Measurements from ENCODE around the gene CDH3. TPM values are rescaled to one million over a fixed set of nuclear protein-coding genes. Genes with fewer than 3 reads are reported as not detected.
A peak's percentile ranks its signal among the peaks of the same experiment; 100 is the strongest.

CDH3 gene
- total RNA-seq, 2 donors from 2014 or later = 79.6 to 88.1 TPM

GRCh38 chr16:68642436-68643101 is 2.5 kb upstream of the CDH3 start:
- DNase-seq = peak; percentile 95
- H3K9me3 ChIP-seq (ENCODE audit: control insufficient read depth, low read length) = no peaks in the 10 kb centered on the region
- H3K4me3 Mint-ChIP-seq = peak overlapping the region; percentile 46
- no peaks in the 10 kb centered on the region for H3K36me3 ChIP-seq (ENCODE audit: control insufficient read depth, insufficient read depth, low read length)
- H3K27me3 Mint-ChIP-seq (ENCODE audit: insufficient read depth) = peaks cover 25% of the 10 kb centered on the region
- peaks cover 3% of the 10 kb centered on the region for H3K4me1 ChIP-seq (ENCODE audit: control insufficient read depth, insufficient read depth, low read length)
- H3K27me3 ChIP-seq (ENCODE audit: control insufficient read depth, insufficient read depth, low read length, poor library complexity, severe bottlenecking) = peaks cover 34% of the 10 kb centered on the region
- no peak overlapping the region for H3K27ac ChIP-seq (ENCODE audit: low read depth, low read length)
- no peak for TF ChIP-seq CTCF (conservative IDR thresholded peaks at IDR 0.05)
- 10% methylated on average over 25 to 51 of the region's 51 CpGs for WGBS, 2 experiments (ENCODE audit: insufficient coverage in 1 of 2, insufficient read length in 1 of 2)
- H3K9me3 Mint-ChIP-seq = no peaks in the 10 kb centered on the region
- no peak overlapping the region for H3K9ac ChIP-seq (ENCODE audit: extremely low read depth, low read length, poor library complexity, severe bottlenecking)
- H3K4me3 ChIP-seq (ENCODE audit: low read length) = peak overlapping the region; percentile 70
- peaks cover 23% of the 10 kb centered on the region for H3K4me1 Mint-ChIP-seq
- peak overlapping the region; percentile 57 for H3K27ac Mint-ChIP-seq
- H3K36me3 Mint-ChIP-seq (ENCODE audit: low read depth) = no peaks in the 10 kb centered on the region

- Histone ChIP-seq H3K9me3 (ENCODE audit: control insufficient read depth, low read length) (no peaks in the 10 kb centered on the region), H3K27ac (ENCODE audit: low read depth, low read length) (no peak overlapping the region), H3K36me3 (ENCODE audit: control insufficient read depth, insufficient read depth, low read length) (no peaks in the 10 kb centered on the region), H3K9ac (ENCODE audit: extremely low read depth, low read length, poor library complexity, severe bottlenecking) (no peak overlapping the region), H3K4me3 (ENCODE audit: low read length) (no peak overlapping the region), H3K4me1 (ENCODE audit: control insufficient read depth, insufficient read depth, low read length) (peaks cover 3% of the 10 kb centered on the region), H3K27me3 (ENCODE audit: control insufficient read depth, insufficient read depth, low read length, poor library complexity, severe bottlenecking) (peaks cover 34% of the 10 kb centered on the region)
- H3K4me1 Mint-ChIP-seq = peaks cover 29% of the 10 kb centered on the region
- peaks cover 25% of the 10 kb centered on the region for H3K27me3 Mint-ChIP-seq (ENCODE audit: insufficient read depth)
- peaks cover 3% of the 10 kb centered on the region for H3K36me3 Mint-ChIP-seq (ENCODE audit: low read depth)
- no peak for TF ChIP-seq CTCF (conservative IDR thresholded peaks at IDR 0.05)
- WGBS, 2 experiments (ENCODE audit: insufficient coverage in 1 of 2, insufficient read length in 1 of 2) = 93 to 97% methylated on average over 9 to 13 of the region's 13 CpGs
- peak; percentile 57 for DNase-seq
- H3K27ac Mint-ChIP-seq = no peak overlapping the region
- peak overlapping the region; percentile 46 for H3K4me3 Mint-ChIP-seq
- H3K9me3 Mint-ChIP-seq = no peaks in the 10 kb centered on the region
These were observed 1.9 kb upstream of the CDH3 start for GRCh38 chr16:68643227-68643626.

GRCh38 chr16:68643847-68644246 is 1.3 kb upstream of the CDH3 start:
- H3K4me1 Mint-ChIP-seq = peaks cover 29% of the 10 kb centered on the region
- peak overlapping the region; percentile 83 for H3K4me3 Mint-ChIP-seq
- no peaks in the 10 kb centered on the region for H3K9me3 Mint-ChIP-seq
- Histone ChIP-seq H3K9ac (ENCODE audit: extremely low read depth, low read length, poor library complexity, severe bottlenecking) (no peak overlapping the region), H3K27ac (ENCODE audit: low read depth, low read length) (no peak overlapping the region), H3K36me3 (ENCODE audit: control insufficient read depth, insufficient read depth, low read length) (no peaks in the 10 kb centered on the region), H3K4me3 (ENCODE audit: low read length) (no peak overlapping the region), H3K27me3 (ENCODE audit: control insufficient read depth, insufficient read depth, low read length, poor library complexity, severe bottlenecking) (peaks cover 34% of the 10 kb centered on the region), H3K4me1 (ENCODE audit: control insufficient read depth, insufficient read depth, low read length) (peaks cover 3% of the 10 kb centered on the region), H3K9me3 (ENCODE audit: control insufficient read depth, low read length) (no peaks in the 10 kb centered on the region)
- peaks cover 5% of the 10 kb centered on the region for H3K36me3 Mint-ChIP-seq (ENCODE audit: low read depth)
- H3K27me3 Mint-ChIP-seq (ENCODE audit: insufficient read depth) = peaks cover 25% of the 10 kb centered on the region
- peak; percentile 59 for DNase-seq
- H3K27ac Mint-ChIP-seq = no peak overlapping the region
- WGBS, 2 experiments (ENCODE audit: insufficient coverage in 1 of 2, insufficient read length in 1 of 2) = 69 to 82% methylated on average over 8 to 9 of the region's 10 CpGs
- no peak for TF ChIP-seq CTCF (conservative IDR thresholded peaks at IDR 0.05)
